ENCODE measurements around the gene GNAL. TPM values are rescaled to one million over a fixed set of nuclear protein-coding genes. Genes with fewer than 3 reads are reported as not detected.

GNAL gene
- total RNA-seq, 1 donor from 2014 or later: 0.40 TPM

DNA sequence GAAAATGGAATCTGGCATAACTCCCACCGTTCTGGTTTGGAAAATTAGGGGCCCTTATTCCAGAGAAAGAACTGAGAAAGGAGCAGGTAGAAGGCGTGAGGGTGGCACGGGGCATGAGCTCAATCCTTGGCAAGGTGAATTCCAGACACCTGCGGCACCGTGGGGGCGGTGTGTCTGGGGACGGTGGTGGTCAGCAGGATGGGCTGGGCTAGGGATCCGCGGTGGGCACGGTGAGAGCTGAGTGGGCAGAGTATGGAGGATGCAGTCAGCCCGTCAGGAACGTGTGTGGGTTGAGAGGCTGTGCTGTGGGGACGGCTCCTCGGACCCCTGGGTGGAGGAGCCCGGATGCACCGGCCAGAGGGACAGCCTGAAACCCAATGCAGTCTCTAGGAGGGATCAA, 61.1 kb downstream of the GNAL start:
- Mint-ChIP-seq H3K4me1 (peaks cover 10% of the 10 kb centered on the region), H3K9me3 (no peaks in the 10 kb centered on the region), H3K4me3 (no peak overlapping the region), H3K27ac (no peak overlapping the region), H3K27me3 (peaks cover 53% of the 10 kb centered on the region), H3K36me3 (ENCODE audit: low read depth) (no peaks in the 10 kb centered on the region)
- DNase-seq: no peak
- intact Hi-C loops (cut with micrococcal nuclease): no loop called here

DNA sequence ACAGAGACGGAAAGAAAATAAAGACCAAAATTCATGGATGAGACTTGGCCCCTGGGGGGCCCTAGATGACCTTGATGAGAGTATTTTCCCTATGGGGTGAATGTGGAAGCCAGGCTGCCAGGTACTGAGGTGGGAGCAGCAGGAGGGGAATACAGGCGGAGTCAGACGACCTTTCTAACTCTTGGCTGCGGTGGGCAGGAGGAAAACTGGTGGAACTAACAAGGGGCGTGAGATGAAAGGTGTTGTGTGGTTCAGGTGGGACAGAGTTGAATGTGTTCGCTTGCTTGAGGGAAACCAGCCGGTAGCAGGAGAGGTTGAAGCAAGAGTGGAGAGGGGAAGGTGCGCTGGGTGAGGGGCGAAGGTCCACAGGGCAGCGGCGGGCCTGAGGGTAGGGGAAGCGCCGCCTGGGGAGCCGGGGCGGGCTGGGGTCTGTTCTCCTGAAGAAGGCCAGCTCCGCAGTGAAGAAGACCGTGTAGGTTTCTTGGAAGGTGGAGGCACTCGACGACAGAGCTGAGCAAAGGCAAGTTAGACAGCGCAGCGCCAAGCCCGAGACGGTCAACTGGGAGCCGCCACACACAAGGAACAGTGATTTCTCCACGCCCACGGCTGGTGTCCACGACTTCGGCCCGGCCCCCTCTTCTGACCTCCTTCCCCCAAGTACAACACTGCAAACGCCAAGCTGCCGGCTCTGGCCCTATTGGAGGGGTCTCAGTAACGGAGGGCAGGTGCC, 61.7 kb downstream of the GNAL start:
- no peak overlapping the region for H3K27ac Mint-ChIP-seq
- no peak overlapping the region for H3K4me3 Mint-ChIP-seq
- intact Hi-C loops (cut with micrococcal nuclease): no loop called here
- H3K4me1 Mint-ChIP-seq: peaks cover 10% of the 10 kb centered on the region
- DNase-seq: no peak
- H3K27me3 Mint-ChIP-seq: peaks cover 55% of the 10 kb centered on the region
- H3K9me3 Mint-ChIP-seq: no peaks in the 10 kb centered on the region
- H3K36me3 Mint-ChIP-seq (ENCODE audit: low read depth): no peaks in the 10 kb centered on the region

DNA sequence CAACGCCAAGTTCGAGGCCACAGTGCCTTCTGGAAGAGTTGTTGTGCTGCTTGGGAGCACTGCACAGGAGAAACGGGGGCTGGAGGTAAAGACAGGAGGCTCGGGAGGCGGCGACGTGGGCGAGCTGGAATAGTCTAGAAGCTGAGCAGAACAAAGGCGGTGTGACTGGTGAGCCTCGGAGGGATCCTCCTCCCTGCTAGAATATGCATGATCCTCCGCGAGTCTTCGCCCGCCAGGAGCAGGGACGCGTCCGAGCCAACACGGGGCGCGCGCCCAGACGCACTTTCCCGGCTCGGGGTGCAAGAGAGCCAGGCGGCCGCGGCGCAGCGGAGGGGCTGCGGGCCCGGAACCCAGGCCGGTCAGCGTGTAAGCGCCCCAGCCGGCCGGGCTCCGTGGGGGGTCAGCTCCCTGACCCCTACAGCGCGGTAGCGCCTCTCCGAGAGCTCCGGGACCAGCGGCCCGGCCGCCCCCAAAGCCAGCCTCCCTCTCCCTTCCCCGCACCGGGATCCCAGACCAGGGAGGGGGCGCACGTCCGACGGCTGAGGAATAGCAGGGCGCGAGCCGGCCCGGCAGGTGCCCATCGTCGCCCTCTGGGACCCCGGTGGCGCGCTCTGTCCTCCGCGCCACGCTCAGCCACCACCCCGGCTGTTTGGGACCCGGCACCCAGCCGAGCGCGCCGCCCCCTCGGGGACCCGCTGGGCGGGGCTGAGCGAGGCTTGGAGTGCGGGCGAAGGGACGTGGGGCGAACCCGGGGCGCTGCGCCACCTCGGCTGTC, 62.5 kb downstream of the GNAL start:
- peak overlapping the region; percentile 28 for H3K4me3 Mint-ChIP-seq
- H3K27me3 Mint-ChIP-seq: peaks cover 54% of the 10 kb centered on the region
- intact Hi-C loops (cut with micrococcal nuclease): no loop called here
- H3K9me3 Mint-ChIP-seq: no peaks in the 10 kb centered on the region
- no peak overlapping the region for H3K27ac Mint-ChIP-seq
- no peaks in the 10 kb centered on the region for H3K36me3 Mint-ChIP-seq (ENCODE audit: low read depth)
- DNase-seq: no peak
- peaks cover 10% of the 10 kb centered on the region for H3K4me1 Mint-ChIP-seq

DNA sequence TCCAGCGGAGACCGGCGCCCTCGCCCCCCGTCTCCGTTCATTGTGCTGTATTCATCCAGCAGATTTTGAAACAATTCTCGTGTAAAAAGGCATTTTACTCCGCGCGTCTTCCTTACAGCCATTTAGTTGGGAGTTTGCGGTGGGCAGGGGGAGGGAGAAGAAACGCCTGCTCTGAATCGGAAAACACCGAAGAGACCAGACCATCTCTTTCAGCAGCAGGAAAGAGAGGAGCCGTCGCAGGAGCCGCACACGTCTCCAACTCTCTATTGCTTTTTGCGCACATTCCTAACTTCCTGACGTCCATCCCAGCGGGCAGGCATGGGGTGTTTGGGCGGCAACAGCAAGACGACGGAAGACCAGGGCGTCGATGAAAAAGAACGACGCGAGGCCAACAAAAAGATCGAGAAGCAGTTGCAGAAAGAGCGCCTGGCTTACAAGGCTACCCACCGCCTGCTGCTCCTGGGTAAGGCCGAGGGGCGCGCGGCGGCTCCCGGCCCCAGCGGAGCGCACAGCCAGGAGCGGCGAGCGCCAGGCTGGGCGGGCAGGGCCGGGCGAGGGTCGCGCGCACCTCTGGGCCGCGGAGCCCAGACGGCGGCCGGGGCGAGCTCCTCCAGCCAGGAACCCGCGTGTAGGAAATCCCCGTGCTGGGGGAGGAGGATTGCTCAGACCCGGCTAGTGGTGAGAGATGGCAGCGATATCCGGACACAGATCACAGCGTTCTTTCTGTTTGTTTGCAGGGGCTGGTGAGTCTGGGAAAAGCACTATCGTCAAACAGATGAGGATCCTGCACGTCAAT, 63.2 kb downstream of the GNAL start:
- no peak overlapping the region for H3K27ac Mint-ChIP-seq
- H3K27me3 Mint-ChIP-seq: peaks cover 53% of the 10 kb centered on the region
- H3K4me1 Mint-ChIP-seq: peaks cover 10% of the 10 kb centered on the region
- no peaks in the 10 kb centered on the region for H3K36me3 Mint-ChIP-seq (ENCODE audit: low read depth)
- H3K9me3 Mint-ChIP-seq: no peaks in the 10 kb centered on the region
- peak; percentile 68 for DNase-seq
- H3K4me3 Mint-ChIP-seq: peak overlapping the region; percentile 72
- intact Hi-C loops (cut with micrococcal nuclease): no loop called here

DNA sequence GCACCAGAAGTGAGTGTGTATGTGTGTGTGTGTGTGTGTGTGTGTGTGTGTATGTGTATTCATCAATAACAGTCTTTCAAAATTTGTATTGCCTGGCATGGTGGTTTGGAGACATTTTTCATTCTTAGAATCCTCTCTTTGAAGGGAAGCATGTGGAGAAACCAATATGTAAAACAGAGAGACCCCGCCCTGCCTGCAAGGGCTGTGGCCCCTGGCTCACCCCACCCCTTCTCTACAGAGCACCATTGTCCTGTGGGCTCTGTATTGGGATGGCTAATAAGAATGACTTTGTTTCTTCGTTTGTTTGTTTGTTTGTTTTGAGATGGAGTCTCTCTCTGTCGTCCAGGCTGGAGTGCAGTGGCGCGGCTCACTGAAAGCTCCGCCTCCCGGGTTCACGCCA, 65.9 kb downstream of the GNAL start:
- Mint-ChIP-seq H3K4me3 (no peak overlapping the region), H3K9me3 (no peaks in the 10 kb centered on the region), H3K27me3 (peaks cover 50% of the 10 kb centered on the region), H3K27ac (no peak overlapping the region), H3K36me3 (ENCODE audit: low read depth) (no peaks in the 10 kb centered on the region), H3K4me1 (peaks cover 10% of the 10 kb centered on the region)
- DNase-seq: no peak
- intact Hi-C loops (cut with micrococcal nuclease): no loop called here

DNA sequence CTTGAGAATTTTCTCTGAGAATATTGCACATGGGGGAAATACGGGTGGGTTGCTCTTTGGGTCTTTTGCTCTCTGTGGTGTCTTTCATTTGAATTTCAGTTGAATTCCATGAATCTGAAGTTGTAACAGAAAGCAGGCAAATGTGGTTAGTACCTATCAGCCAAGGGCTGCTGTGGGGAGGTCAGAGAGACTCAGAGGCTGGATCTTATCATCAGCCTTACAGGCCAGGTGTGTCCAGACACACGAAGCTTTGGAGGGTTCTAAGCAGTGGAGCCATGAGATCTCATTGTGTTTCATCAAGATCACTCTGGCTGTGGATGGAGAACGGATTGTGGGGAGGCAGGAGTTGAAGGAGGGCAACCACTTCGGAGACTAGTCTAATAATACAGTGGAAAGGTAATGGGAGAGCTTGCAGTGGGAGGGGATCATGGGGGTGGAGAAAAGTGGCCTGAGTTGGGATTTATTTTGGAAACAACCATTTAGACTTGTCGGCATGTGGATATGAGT, 68.1 kb downstream of the GNAL start:
- DNase-seq: no peak
- H3K27me3 Mint-ChIP-seq: peaks cover 35% of the 10 kb centered on the region
- no peaks in the 10 kb centered on the region for H3K9me3 Mint-ChIP-seq
- H3K4me1 Mint-ChIP-seq: peaks cover 6% of the 10 kb centered on the region
- intact Hi-C loops (cut with micrococcal nuclease): no loop called here
- no peaks in the 10 kb centered on the region for H3K36me3 Mint-ChIP-seq (ENCODE audit: low read depth)
- no peak overlapping the region for H3K4me3 Mint-ChIP-seq
- no peak overlapping the region for H3K27ac Mint-ChIP-seq

DNA sequence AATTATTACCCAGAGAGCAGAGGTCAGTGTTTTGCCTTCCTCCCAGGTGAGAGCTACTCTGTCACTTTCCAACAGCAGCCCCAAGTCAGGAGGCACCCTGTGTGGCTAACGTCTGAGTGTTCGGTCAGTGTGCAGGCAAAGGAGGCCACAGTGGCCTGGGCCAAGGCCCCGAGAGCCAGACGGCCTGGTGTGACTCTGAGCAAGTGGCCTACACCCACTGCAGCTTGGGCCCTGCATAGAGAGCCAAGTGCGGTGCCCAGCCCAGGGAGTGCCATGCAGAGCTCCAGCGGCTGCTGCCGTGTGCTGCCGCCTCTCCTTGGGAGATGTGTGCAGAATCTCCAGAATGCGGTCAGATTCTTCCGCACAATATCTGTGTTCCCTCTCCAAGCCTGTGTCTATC, 70.4 kb downstream of the GNAL start:
- intact Hi-C loops (cut with micrococcal nuclease): no loop called here
- Mint-ChIP-seq H3K36me3 (ENCODE audit: low read depth) (no peaks in the 10 kb centered on the region), H3K4me3 (no peak overlapping the region), H3K27me3 (peaks cover 19% of the 10 kb centered on the region), H3K27ac (no peak overlapping the region), H3K4me1 (peaks cover 2% of the 10 kb centered on the region), H3K9me3 (no peaks in the 10 kb centered on the region)
- no peak for DNase-seq

DNA sequence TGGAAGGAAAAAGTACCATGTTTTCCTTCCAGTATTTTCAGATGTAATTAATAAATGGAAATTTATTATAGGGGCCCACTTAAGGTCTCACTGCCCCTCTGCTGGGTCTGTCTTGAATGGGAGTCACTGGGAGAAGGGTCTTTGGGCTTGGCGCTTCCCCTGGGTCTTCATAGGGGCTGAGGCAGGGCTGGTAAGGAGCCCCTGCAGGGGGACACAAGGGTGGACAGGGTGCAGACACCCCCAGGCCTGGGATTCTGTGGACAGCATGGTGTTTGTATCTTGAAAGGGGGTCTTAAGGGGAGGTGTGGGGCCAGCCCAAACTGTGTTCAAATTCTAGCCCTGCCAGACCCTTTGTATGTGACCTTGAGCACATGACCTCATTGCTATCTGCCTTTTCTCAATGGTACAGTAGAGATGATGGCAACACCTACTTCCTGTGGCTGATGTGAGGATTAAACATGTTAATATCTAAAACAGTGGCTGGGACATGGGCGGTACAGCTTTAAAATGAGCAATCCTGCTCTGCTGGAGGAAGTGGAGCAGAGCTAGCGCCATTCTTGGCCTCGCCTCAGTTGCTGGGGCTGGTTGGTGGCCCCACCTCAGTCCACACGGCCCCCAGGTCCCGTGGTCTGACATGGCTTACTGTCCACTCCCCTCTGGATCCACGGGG, 71.6 kb downstream of the GNAL start:
- Mint-ChIP-seq H3K27me3 (peaks cover 16% of the 10 kb centered on the region), H3K36me3 (ENCODE audit: low read depth) (no peaks in the 10 kb centered on the region), H3K4me3 (no peak overlapping the region), H3K4me1 (no peaks in the 10 kb centered on the region), H3K27ac (no peak overlapping the region), H3K9me3 (no peaks in the 10 kb centered on the region)
- DNase-seq: no peak
- intact Hi-C loops (cut with micrococcal nuclease): no loop called here

DNA sequence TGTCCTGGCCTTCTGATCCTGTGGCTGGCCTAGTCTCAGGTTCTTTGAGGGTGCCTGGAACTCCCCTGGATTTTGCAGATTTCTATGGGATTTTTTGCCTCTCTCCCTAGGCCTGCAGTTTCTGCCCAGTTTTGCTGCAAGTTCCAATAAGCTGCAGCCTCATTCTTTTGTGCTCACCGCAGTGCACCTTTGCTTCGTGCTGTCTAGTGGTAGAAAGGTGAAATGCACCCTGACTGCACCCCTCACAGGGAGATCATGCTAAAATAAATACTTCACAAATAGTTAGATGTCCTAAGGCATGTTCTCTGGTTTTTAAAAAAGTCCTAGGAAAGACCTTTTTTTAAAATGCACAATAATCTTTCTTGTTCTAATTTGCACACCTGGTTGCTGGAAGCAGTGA, 72.5 kb downstream of the GNAL start:
- no peaks in the 10 kb centered on the region for H3K4me1 Mint-ChIP-seq
- intact Hi-C loops (cut with micrococcal nuclease): no loop called here
- H3K27me3 Mint-ChIP-seq: peaks cover 12% of the 10 kb centered on the region
- H3K9me3 Mint-ChIP-seq: no peaks in the 10 kb centered on the region
- no peak overlapping the region for H3K4me3 Mint-ChIP-seq
- no peak for DNase-seq
- no peak overlapping the region for H3K27ac Mint-ChIP-seq
- no peaks in the 10 kb centered on the region for H3K36me3 Mint-ChIP-seq (ENCODE audit: low read depth)

DNA sequence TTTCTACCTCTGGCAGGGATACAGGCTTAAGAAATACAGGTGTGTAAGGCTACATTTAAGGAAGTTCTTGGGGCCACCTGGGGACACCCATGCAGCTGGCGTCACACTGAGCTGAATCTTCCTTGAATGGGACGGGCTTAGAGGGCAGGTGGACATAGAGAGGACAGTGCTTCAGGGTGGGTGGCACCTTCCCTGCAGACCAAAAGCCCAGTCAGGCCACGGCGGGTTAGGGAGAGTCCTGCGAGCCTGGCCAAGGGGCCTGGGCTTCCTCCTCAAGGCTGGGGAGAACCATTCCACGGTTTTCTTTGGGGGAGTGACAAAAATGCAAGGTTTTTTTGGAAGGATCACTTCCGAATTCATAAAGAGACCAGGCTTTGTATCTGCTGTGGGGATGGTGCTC, 73.4 kb downstream of the GNAL start:
- no peak for DNase-seq
- no peak overlapping the region for H3K27ac Mint-ChIP-seq
- H3K4me3 Mint-ChIP-seq: no peak overlapping the region
- no peaks in the 10 kb centered on the region for H3K36me3 Mint-ChIP-seq (ENCODE audit: low read depth)
- H3K4me1 Mint-ChIP-seq: no peaks in the 10 kb centered on the region
- H3K27me3 Mint-ChIP-seq: peaks cover 7% of the 10 kb centered on the region
- intact Hi-C loops (cut with micrococcal nuclease): no loop called here
- H3K9me3 Mint-ChIP-seq: no peaks in the 10 kb centered on the region

DNA sequence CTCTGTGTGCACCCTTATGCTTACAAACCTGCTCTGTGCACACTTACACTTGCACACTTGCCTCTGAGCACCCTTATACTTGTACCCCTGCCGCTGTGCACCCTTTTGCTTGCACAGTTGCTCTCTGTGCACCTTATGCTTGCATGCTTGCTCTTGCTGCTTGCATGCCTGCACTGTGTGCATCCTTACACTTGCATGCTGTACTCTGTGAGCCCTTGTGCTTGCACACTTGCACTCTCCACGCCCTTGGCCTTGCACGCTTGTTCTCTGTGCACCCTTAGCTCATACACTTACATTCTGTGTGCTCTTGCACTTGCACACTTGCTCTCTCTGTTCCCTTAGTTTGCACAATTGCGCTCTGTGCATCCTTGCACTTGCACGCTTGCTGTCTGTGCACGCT, 78.3 kb downstream of the GNAL start:
- H3K4me3 Mint-ChIP-seq: no peak overlapping the region
- H3K27me3 Mint-ChIP-seq: peaks cover 1% of the 10 kb centered on the region
- H3K27ac Mint-ChIP-seq: no peak overlapping the region
- H3K36me3 Mint-ChIP-seq (ENCODE audit: low read depth): no peaks in the 10 kb centered on the region
- no peak for DNase-seq
- intact Hi-C loops (cut with micrococcal nuclease): no loop called here
- no peaks in the 10 kb centered on the region for H3K9me3 Mint-ChIP-seq
- no peaks in the 10 kb centered on the region for H3K4me1 Mint-ChIP-seq

DNA sequence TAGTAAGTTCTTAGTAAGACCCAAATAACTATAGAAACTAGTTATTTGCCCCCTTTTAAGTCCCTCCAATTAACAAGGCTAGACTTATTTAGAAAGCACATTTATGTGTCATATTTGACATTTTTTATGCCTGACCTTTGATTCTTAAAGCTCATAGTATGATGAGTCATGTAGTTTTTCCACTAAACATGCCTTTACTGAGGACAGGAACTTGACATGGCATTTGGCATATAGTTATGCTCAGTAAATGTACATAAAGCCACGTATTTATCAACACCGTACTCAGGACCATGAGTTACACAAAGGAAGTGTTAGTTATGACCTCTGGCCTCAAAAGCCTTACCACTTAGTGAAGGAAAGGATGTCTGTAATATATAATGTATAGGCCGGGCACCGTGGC, 78.9 kb downstream of the GNAL start:
- no peaks in the 10 kb centered on the region for H3K4me1 Mint-ChIP-seq
- intact Hi-C loops (cut with micrococcal nuclease): no loop called here
- no peaks in the 10 kb centered on the region for H3K9me3 Mint-ChIP-seq
- H3K4me3 Mint-ChIP-seq: no peak overlapping the region
- no peaks in the 10 kb centered on the region for H3K36me3 Mint-ChIP-seq (ENCODE audit: low read depth)
- peaks cover 3% of the 10 kb centered on the region for H3K27me3 Mint-ChIP-seq
- DNase-seq: no peak
- no peak overlapping the region for H3K27ac Mint-ChIP-seq

DNA sequence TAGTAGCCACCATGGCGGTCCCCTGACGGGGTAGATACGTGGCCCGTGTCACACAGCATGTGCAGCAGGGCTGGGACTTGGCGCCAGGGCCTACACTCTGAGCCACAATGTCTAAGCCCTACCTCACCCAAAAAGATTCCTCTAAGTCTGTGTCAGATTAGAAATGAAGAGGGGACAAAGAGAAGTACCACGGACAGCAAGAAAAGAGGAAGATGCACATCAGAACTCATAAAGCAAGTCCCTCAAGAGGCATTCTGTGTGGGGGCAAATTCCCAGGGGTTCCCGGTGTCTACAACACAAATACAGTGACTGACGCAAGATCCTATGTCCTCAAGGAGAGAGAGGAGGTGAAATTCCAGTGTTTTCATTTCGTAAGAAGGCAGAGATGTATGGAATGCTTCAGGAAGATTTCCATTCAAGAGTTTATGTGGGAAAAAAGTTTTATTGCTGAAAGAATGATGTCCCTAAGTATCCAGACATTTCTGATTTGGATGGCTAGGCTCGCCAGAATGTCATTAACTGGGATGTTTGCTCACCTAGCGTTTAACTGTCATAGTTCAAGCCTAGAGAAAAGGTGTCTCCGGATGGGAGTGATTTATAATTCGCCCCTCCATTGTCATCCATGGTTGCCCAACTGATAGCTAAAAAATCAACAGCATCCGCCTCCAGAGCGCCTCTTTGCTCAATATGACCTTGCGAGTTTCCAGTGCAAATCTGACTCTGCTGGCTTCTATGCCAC, 86.5 kb downstream of the GNAL start:
- intact Hi-C loops (cut with micrococcal nuclease): no loop called here

More for the DNA sequence above, 86.5 kb downstream of the GNAL start:
- no peak for DNase-seq
- no peak overlapping the region for H3K4me3 Mint-ChIP-seq
- H3K27ac Mint-ChIP-seq: no peak overlapping the region
- H3K9me3 Mint-ChIP-seq: no peaks in the 10 kb centered on the region
- peaks cover 10% of the 10 kb centered on the region for H3K27me3 Mint-ChIP-seq
- no peaks in the 10 kb centered on the region for H3K36me3 Mint-ChIP-seq (ENCODE audit: low read depth)
- H3K4me1 Mint-ChIP-seq: no peaks in the 10 kb centered on the region
